ENCODE measurements around the gene RREB1. TPM values are rescaled to one million over a fixed set of nuclear protein-coding genes. Genes with fewer than 3 reads are reported as not detected.

Gene RREB1
- total RNA-seq, 1 experiment from 2014 or later: 35.8 TPM

DNA sequence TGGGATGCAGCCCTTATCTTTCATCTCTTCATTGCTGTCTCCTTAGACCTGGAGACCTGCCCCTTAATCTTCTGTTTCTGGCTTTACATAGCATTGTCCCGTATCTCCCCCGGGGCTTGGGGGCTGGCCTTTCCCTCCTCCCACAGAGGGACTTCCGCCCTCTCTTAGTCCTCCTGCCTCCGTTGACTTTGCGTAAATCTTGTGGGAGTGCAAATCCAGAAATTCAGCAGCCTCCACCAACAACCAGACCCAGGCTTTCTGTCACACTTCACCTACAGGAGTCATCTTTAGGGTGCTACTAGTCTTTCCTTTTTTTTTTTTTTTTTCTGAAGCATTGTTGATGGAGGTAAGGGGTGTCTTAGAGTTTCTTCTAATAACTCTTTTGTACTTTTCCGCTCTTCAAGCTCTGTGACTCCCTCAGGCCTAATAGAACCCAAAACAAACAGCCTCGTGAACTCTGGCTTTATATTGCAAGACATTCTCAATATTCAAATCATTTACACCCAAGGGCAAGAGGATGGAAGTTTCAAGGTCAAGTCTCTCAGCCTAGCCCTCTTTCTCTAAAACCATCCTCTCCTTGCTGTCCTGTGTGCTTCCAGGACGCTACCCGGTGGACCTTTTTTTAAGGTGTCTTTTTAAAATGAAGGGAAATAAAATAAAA is 66.2 kb downstream of the RREB1 start:
- Histone ChIP-seq H3K9me3 (ENCODE audit: control insufficient read depth, low read depth, low read length) (no peaks in the 10 kb centered on the region), H3K79me1 (ENCODE audit: insufficient read depth, low read depth, low read length, poor library complexity, severe bottlenecking) (no peaks in the 10 kb centered on the region), H3K23me2 (ENCODE audit: insufficient read length, low read depth, low read length, poor library complexity, severe bottlenecking) (no peaks in the 10 kb centered on the region), H3K9ac (ENCODE audit: extremely low read depth, insufficient read length, low read length) (no peak overlapping the region), H4K8ac (replicated peaks; ENCODE audit: insufficient read length, low read depth, low read length) (no peak overlapping the region), H3K27me3 (ENCODE audit: insufficient read depth, low read length) (no peaks in the 10 kb centered on the region), H3K56ac (ENCODE audit: insufficient read length, low read depth, low read length) (no peak overlapping the region), H4K20me1 (ENCODE audit: control insufficient read depth, insufficient read depth, insufficient read length) (no peaks in the 10 kb centered on the region), H3K4ac (ENCODE audit: low read depth, low read length) (no peak overlapping the region), H2BK15ac (ENCODE audit: low read depth, low read length) (no peak overlapping the region), H3K79me2 (ENCODE audit: insufficient read depth, low read length) (no peaks in the 10 kb centered on the region; the same call in 1 of the 2 replicates), H3K23ac (ENCODE audit: insufficient read length, low read depth, low read length) (no peak overlapping the region), H2AK5ac (ENCODE audit: insufficient read length, low read length) (no peak overlapping the region), H3K14ac (ENCODE audit: insufficient read depth, low read length) (no peak overlapping the region), H2BK12ac (ENCODE audit: insufficient read length, low read depth, low read length) (no peak overlapping the region), H3K4me2 (ENCODE audit: insufficient read depth, insufficient read length, low read length) (no peak overlapping the region), H3K4me1 (ENCODE audit: insufficient read depth, low read length) (peaks cover 16% of the 10 kb centered on the region), H2BK5ac (ENCODE audit: insufficient read length, low read length) (no peak overlapping the region), H3T11ph (ENCODE audit: low read length) (no peak overlapping the region), H2BK20ac (ENCODE audit: low read depth, low read length, poor library complexity, severe bottlenecking) (no peak overlapping the region), H2BK120ac (ENCODE audit: low read depth, low read length, poor library complexity, severe bottlenecking) (no peak overlapping the region), H4K5ac (ENCODE audit: insufficient read length, low read depth, low read length) (no peak overlapping the region), H3K18ac (ENCODE audit: insufficient read length, low read depth, low read length) (no peak overlapping the region), H4K91ac (ENCODE audit: insufficient read length, low read depth, low read length) (no peak overlapping the region), H2AFZ (ENCODE audit: low read length) (no peak overlapping the region), H3K27ac (ENCODE audit: insufficient read length, low read depth, low read length) (no peak overlapping the region)
- H3K36me3 Mint-ChIP-seq (ENCODE audit: insufficient read depth in 1 of 3, low read depth in 3 of 3): peaks cover 3 to 7% (median 5%) of the 10 kb centered on the region in 3 experiments; a peak in 4 of 7 replicates
- H3K27ac Mint-ChIP-seq: peak overlapping the region; percentile 64 to 81 (median 76); a peak in 6 of 7 replicates
- no peaks in the 10 kb centered on the region for H3K9me3 Mint-ChIP-seq
- H3K4me1 Mint-ChIP-seq: peaks cover 51% of the 10 kb centered on the region in 2 experiments
- H3K4me3 Mint-ChIP-seq: peak overlapping the region; percentile 31 to 67
- no peak for TF ChIP-seq CTCF (conservative IDR thresholded peaks at IDR 0.05)
- no peaks in the 10 kb centered on the region for H3K27me3 Mint-ChIP-seq (ENCODE audit: low read depth)
- WGBS (ENCODE audit: extremely low coverage, insufficient read length, low lambda C conversion rate): no CpG with 5 or more reads among the region's 9 CpGs
- DNase-seq: peak; percentile 70

All from H9 (cell line).